Measurements from ENCODE around the gene ADGRD1.

The ADGRD1 gene

GRCh38 chr12:131088701-131089530 lies 135.2 kb downstream of the ADGRD1 start:
- no peak for DNase-seq (ENCODE audit: low read depth in 2 of 2, low spot score in 1 of 2)

- DNase-seq (ENCODE audit: low read depth in 2 of 2, low spot score in 1 of 2) = no peak
These were observed 136.0 kb downstream of the ADGRD1 start for GRCh38 chr12:131089531-131090273.

DNA sequence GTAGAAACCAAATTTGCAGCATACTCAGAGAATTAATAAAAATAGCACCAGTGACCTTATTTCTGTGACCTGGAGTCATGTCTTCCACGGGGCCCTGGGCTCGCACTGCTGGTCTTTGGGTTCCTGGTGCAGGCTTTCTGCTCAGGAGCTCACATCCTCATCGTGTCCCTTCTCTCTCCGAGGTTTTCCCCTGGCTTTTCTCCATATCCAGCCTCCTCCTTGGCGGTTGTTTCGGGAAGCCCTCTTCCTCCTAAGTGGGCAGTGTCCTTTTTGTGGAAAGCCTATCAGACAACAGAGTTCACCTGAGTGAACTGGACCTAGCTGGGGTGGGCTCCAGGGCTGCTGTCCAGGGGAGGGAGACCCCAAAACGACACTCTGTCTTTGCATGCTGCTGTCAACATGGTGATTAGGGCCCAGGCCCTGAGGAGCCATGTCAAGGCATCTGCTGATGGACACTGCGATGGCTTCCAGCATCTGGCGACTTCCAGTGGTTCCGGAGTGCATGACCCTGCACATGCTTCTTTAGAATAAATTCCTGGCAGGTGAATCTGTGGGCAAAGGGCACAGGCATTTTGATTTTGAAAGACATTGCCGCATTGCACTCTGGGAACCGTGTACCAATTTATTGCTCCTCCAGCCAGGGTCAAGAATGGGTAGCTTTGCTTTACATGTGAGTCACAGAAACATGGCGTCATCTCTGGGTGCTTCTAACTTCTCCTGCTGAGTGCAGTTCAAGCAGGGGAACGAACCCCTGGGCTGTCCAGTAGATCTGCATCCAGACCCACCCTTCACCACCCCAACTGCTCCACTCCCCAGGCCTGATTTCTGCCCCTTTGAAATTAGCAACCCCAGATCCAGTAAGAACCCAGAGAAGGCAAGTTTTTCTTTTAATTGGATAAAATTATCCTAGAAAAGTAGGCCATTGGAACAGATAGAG lies 136.8 kb downstream of the ADGRD1 start:
- no peak for DNase-seq (ENCODE audit: low read depth in 2 of 2, low spot score in 1 of 2)

DNA sequence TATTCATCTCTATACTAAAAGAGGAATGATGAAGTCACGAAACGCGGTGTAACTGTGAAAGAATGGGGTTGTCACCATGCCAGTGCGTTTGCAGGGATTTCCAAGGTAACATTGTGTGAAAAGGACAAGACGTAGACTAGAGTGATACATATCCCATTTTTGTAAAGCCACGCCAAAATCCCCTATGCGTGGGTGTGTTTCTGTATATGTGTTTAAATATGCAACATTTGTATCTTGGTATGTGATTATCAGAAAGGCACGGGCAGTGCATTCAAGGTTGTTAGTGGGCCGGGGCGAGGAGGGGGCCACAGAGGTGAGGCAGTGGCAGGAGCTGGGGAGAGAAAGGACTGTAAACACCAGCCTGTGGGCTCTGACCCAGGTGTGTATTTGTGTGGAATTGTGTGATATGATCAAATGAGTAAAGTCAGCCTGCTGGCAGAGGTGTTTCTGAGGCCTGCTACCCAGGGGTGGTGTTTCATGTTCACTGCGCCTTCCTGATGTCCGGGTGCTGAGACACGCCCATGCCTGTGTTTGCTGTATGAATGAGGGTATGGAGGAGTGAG lies 137.8 kb downstream of the ADGRD1 start:
- no peak for DNase-seq (ENCODE audit: low read depth in 2 of 2, low spot score in 1 of 2)

- DNase-seq (ENCODE audit: low read depth in 2 of 2, low spot score in 1 of 2) = no peak
These were observed 138.4 kb downstream of the ADGRD1 start for GRCh38 chr12:131091976-131092691.

- no peak for DNase-seq (ENCODE audit: low read depth in 2 of 2, low spot score in 1 of 2)
These were observed 139.3 kb downstream of the ADGRD1 start for GRCh38 chr12:131092901-131093603.

DNA sequence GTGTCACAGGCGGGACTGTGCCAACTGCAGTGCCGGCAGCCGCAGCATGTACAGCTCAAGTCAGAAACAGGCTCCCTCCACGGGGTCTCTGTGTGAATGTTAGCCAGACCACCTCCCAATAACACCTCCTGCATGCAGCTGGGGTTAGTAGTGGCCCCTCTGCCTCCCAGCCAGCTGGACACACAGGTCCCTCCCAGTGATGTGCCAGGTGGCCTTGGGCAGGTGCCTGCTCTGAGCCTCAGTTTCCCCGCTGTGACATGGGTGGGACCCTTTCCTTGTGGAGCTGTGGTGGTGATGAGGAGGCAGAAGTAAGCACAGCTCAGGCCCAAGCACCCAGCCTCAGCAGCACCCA lies 139.9 kb downstream of the ADGRD1 start:
- no peak for DNase-seq (ENCODE audit: low read depth in 2 of 2, low spot score in 1 of 2)

DNA sequence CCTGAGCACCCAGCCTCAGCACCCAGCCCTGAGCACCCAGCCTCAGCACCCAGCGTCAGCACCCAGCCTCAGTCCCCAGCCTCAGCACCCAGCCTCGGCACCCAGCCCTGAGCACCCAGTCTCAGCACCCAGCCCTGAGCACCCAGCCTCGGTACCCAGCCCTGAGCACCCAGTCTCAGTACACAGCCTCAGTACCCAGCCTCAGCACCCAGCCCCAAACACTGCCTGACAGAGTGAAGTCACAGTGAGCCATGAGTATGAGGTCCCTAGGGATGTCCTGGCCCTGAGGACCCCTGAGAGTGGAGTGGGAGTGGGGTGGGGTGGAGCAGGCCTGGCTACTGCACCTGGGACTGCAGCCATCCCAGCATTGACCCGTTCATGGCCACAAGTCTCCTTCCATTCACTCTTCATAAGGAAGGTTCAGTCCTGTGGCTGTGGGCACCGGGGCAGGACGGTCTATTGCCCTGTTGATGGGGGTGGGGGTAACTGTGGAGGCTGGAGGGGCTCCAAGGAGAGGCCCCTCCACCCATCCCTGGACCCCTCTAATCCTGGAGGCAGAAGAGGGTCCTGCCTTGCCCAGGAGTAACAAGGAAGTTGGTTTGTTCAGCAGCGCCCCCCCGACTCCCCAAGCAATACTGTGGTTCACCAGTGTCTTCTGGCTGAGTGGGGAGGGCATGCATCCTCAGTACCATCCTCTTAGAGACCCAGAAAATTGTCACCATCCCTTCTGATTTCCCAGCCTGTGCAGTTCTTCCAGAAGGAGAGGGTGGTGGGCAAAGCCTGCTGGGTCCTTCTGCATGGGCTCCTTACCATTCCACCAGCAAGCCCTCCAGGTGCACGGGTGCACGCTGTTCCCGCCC lies 140.5 kb downstream of the ADGRD1 start:
- DNase-seq (ENCODE audit: low read depth in 2 of 2, low spot score in 1 of 2) = no peak

GRCh38 chr12:131094831-131095805 lies 141.4 kb downstream of the ADGRD1 start:
- DNase-seq (ENCODE audit: low read depth in 2 of 2, low spot score in 1 of 2) = no peak

GRCh38 chr12:131095826-131096680 lies 142.3 kb downstream of the ADGRD1 start:
- DNase-seq (ENCODE audit: low read depth in 2 of 2, low spot score in 1 of 2) = no peak

DNA sequence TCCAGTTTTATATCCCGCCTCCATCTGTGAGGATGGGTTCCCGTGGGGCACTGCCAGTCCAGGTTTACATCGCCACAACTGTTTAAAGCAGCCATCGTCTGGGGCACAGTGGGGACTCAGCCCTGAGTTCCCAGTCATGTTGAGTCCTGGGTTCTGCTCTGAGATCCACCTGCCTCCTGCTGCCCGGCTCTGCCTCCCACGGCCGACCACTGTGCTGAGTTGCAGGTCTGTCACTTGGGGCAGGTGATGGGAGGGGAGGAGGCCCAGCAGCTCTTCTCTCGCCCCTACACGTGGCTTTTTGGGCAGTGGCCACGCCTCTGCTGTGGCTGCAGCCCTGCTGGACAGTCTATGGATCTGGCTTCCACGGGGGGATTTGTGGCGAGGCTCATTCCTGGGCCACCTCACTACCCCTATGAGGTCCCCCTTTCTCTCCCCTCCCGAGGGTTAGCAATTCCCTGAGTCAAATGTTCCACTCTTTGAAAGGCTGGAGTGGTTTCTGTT lies 143.0 kb downstream of the ADGRD1 start:
- DNase-seq (ENCODE audit: low read depth in 2 of 2, low spot score in 1 of 2) = no peak

GRCh38 chr12:131097202-131098177 lies 143.8 kb downstream of the ADGRD1 start:
- no peak for DNase-seq (ENCODE audit: low read depth in 2 of 2, low spot score in 1 of 2)

DNA sequence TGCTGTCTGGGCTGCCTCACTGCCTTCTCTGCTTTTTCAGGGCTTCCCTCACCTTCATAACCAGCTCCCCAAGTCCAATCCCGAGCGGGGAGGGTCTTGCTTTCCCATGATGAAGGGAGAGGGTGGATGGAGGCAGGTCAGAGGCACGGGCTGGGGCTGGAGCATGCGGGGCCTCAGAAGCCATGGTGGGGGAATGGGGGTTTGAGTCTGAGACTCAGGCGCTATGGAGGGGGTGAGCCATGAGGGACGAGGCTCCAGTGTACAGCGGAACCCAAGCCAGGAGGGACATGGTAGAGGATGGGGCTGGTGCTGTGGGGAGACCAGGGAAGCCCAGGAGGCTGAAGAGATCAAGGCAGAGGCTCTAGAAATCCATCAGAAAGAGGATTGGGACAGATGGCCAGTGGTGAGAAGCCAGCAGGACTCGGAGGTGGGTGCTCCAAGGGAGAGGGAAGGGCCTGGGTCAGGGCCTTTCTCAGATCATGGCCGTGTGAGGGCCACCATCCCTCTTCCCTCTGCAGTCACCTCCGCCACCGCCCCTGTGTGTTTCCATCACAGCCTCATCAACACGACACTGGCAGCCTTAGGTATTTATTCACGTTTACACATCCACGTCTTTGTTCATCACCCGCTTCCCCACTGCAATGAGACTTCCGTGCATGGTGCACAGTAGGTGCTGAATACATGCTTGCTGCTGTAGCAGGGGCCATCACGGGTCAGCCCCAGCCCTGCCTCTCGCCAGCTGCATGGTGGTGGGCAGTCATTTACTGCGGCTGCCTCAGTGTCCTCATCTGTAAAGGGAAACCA lies 144.7 kb downstream of the ADGRD1 start:
- DNase-seq (ENCODE audit: low read depth in 2 of 2, low spot score in 1 of 2) = no peak

DNA sequence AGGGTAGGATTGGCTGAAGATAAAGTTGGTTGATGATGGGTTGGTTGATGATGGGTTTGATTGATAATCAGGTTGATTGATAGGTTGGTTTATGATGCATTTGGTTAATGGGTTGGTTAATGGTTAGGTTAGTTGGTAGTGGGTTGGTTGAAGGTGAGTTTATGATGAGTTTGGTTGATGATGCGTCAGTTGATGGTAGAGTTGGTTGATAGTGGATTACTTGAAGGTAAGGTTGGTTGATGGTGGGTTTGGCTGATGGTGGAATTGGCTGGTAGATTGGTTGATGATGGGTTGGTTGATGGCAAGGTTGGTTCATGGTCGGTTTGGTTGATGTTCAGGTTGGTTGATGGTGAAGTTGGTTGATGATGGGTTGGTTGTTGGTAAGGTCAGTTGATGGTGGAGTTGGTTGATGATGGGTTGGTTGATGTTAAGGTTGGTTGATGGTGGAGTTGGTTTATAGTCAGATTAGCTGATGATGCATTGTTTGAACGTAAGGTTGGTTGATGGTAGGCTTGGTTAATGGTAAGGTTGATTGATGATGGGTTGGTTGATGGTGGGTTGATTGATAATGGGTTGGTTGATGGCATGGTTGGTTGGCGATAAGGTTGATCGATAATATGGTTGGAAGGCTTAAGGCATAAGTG lies 146.4 kb downstream of the ADGRD1 start:
- DNase-seq (ENCODE audit: low read depth in 2 of 2, low spot score in 1 of 2) = no peak
